NCI-H748 treated with DMSO at 0.1 percent for 48 hours (cell line): ENCODE data around the gene JAML.
A peak's percentile ranks its signal among the peaks of the same experiment; 100 is the strongest.

Experiments used
- DNase-seq: peaks from one replicate; lab custom pipeline; 2025; lab: John Stamatoyannopoulos, UW

The JAML gene

DNA sequence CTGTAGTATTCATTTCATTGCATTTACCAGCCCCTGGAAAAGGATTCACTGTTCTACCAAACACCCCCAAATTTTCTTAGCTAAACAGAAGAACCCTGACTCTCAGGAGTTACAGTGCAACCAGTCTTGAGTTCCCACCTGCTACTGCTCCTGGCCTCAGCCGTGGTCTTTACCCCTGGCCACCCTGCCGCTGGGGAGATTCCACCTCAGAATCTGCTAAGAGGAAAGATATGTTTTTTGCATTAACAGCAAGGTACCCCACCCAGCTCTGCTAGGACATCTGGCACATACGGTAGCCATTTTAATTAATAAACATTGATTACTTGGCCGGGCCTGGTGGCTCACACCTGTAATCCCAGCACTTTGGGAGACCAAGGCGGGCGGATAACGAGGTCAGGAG, 9.0 kb downstream of the JAML start:
- DNase-seq = no peak

DNA sequence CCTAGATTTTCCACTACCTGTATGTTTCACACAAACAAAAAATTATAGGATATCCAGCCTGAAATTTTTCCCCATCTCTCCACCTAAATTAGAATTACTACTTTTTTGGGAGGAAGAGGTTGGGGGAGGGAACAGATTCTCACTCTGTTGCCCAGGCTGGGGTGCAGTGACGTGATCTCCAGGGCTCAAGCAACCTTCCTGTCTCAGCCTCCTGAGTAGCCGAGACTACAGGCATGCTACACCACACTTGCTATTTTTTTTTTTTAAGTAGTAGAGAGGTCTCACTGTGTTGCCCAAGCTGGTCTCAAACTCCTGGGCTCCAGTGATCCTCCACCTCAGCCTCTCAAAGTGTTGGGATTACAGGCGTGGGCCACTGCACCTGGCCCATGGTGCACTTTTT, 9.5 kb downstream of the JAML start:
- DNase-seq = no peak

- no peak for DNase-seq
These were observed 10.4 kb downstream of the JAML start for GRCh38 chr11:118214210-118214914.

GRCh38 chr11:118213781-118214180, 11.0 kb downstream of the JAML start:
- DNase-seq = no peak

DNA sequence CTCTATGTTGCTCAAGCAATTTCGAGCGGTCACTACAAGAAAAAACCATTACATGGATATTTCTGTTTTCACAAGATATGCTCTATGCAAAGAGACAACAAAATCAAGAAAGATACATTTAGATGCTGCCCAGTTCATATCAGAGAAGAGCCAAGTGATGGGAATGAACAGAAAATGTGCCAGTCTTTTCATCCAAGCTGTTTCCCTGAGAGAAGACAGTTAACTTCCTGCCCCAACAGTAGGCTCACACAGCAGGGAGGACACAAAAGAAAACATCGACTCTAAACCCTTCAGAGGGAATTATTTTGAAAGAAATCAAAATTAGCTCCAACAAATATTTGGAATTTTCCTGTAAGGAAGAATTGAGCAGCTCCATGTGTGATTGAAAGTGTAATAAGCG, 11.6 kb downstream of the JAML start:
- DNase-seq = no peak

GRCh38 chr11:118212781-118213191, 12.0 kb downstream of the JAML start:
- no peak for DNase-seq

DNA sequence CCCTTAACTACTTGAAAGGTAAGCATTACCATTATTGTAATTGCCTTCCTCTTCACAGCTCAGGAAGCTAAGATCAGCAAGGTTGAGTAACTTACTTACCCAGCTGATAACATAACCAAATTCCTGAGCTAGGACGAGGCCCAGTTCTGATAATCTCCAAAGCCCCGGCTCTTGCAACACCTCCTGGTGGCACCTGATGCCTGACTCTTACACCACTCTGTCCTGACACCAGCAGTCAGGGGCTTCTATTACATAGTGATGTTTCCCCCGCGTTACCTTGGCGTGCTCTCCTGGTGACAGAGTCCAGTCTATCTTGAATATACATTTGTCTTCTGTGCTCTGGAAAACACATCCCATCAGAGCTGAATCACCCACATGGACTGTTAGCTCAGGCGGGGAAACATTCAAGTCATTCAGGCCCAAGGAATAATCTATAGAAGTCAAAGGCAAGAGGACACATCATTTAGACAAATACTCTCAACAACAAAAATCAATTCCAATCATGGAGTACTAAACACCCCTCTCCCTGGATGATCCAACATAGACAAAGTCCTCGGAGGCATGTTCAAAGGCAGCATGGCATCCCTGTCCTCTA, 12.6 kb downstream of the JAML start:
- no peak for DNase-seq

DNA sequence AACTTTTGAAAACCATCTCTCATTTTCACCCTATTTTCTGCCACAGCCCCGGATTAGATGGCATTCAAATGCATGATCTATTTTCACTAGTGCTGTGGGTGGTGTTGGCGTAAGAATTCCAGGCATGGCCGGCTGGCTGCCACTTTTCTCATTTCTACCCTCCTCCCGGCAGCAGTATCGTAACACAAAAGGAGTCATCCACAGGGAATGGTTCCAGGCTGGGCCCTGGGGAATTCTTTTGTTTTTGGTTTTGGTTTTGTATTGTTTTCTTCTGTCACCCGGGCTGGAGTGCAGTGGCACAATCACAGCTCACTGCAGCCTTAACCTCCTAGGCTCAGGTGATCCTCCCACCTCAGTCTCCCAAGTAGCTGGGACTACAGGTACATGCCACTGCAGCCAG, 13.8 kb downstream of the JAML start:
- no peak for DNase-seq

DNA sequence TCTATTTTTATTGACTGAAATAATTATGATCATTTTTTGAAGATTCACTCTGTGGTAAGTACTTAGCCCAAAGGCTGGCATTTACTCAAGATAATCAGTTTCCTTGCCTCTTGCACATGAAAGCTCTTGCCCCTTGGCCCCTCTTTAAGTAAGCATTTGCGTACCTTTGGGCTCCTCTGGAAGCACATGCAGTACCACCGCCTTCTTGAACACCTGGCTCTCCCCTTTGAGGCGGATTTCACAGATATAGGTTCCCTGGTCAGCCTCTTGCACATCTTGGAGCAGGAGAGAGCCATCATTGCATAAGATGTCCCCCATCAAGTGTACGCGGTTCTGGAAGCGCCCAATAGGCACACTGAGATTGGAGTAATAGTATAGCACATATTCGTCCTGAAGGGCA, 14.5 kb downstream of the JAML start:
- no peak for DNase-seq

DNA sequence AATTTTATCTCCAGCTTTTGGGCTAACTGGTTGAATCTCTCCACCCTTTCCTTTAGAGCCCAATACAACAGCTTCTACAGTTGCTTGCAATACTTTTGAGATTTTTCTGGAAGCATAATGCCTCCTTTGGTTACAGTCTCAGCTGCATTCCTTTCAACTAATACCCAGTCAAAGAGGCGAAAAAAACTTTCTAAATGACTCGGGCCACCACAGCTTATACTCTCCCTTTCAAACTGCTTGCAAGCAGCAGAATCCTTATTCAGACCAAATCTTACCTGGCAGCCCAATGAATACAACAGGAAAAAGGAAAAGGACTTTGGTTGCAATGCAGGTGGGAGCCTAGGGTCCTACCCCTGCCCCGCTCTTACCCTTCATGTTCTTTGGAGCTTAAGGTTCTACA, 15.8 kb downstream of the JAML start:
- DNase-seq = no peak

DNA sequence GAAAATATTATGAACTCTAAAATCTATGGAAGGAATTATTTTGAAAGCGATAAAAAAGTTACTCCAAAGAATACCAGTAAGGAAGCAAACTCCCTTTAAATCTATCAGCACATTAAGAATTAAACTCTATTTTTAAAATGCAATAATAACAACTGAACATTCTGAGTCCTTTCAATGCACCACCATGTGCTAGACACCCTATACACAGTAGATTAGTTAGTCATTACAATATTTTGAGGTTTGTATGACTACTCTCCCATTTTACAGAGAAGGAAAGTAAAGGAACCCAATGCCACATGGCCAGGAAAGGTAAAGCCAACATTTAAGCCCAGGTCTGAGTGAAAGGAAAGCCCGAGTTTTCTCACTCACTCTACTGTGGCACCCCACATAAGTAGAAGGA, 17.7 kb downstream of the JAML start:
- DNase-seq = no peak

DNA sequence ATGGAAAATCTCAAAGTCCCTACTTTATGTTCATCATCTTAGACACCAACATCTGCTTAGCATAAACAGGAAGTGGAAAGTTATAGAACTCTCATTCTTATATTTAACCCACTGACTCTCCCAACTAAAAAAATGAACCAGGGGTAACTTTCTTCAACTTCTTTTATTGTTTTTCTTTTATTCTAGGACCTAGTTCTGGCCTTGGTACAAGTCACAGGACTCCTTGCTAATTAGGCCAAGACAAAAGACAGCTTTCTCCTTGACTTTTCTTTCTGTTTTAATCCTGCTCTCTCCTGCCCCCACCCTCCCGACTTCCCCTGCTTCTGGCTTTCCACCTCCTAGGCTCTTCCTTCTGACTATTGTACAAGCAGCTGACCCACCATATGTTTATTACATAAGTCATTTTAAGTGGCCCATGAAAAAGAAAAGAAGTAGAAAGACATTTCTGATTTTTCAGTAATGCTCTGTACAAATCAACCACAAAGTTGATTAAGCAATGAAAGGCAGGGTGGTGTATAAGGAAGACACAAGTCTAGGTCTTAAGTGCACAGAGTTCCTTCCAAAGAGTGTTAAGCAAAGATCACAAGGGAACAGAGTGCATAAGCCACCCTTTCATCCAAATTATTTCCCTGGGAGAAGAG, 18.3 kb downstream of the JAML start:
- no peak for DNase-seq

- DNase-seq = no peak
These were observed 19.0 kb downstream of the JAML start for GRCh38 chr11:118205606-118206378.

- no peak for DNase-seq
These were observed 22.0 kb downstream of the JAML start for GRCh38 chr11:118202599-118203422.

DNA sequence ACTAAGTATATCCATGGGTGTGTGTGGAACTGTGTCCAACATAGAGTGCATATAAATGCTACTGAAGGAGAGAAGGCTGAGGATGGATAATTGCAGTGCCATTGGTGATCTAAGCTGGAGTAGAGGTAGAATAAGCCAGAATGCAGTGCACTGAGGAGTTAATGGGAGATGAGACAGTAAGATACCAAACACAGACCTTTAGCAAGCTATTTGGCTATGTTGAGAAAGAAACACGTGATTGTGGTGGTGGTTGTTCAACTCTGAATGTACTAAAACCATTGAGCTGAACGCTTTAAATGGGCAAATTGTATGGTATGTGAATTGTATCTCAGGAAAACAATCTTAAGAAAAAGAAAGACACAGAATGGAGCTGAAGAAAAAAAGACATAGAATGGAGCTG, 22.8 kb downstream of the JAML start:
- no peak for DNase-seq

GRCh38 chr11:118200901-118201680, 23.7 kb downstream of the JAML start:
- no peak for DNase-seq

DNA sequence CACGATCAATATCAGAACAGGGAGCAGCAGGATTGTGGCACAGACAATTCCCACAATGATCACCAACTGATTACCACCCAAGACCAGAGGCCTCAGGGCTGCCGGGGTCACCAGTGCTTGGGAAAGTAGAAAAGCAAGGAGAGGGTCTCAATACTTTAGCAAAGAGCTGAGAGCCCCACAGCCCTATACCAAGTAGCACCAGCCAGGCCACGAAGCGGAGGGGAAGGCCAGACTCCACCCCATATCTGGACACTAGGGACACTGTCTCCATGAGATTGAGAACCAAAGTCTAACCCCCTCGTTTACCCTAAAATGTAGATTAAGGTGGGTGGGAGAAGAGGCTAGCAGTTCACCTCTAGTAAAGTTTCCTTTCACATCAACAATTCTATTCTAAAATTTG, 24.3 kb downstream of the JAML start:
- DNase-seq = no peak

- no peak for DNase-seq
These were observed 25.7 kb downstream of the JAML start for GRCh38 chr11:118199135-118199534.

GRCh38 chr11:118198370-118198769, 26.4 kb downstream of the JAML start:
- peak; percentile 19 for DNase-seq

GRCh38 chr11:118194835-118195627, 29.8 kb downstream of the JAML start:
- no peak for DNase-seq
